ENCODE measurements around the gene PMVK. TPM values are rescaled to one million over a fixed set of nuclear protein-coding genes. Genes with fewer than 3 reads are reported as not detected.

PMVK gene
- total and polyA plus RNA-seq, 2 of the 8 experiments (the other 6 are each of a cell fraction or from before 2014, with no cell fraction given) = 23.8 to 26.5 TPM

DNA sequence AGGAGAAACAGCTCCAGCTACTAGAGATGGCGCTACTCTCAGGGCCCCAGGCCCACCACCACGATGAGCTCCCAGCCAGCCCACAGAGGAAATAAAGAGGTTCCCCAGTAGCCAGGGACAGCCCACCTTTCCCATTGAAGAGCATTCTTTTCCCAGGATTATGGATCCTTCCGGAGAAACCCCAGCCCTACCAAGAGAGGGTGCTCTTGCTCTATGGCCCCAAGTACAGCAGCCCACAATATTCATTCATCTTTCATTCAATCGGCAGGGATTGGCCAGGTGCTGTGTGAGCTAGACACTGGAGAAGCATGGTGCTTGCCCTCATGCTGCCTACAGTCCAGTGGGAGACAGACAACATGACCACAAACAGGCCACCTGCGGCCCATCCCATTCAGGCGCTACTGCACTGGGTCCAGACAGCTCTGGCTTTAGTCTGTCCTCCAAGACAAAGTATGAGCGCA lies 29.9 kb downstream of the PMVK start (continued):
- no peak for TF ChIP-seq TAF7 (optimal IDR thresholded peaks at IDR 0.05; ENCODE audit: borderline replicate concordance, low read depth, low read length)
- no peak for TF ChIP-seq TBP (IDR thresholded peaks at IDR 0.05; ENCODE audit: low read depth, low read length)
- TF ChIP-seq USF2 (IDR thresholded peaks at IDR 0.05; ENCODE audit: low read length) = peak; percentile 29; the same call in 1 of the 2 replicates
- no peak for TF ChIP-seq CREB1 (IDR thresholded peaks at IDR 0.05)

Data from H1 (cell line).